Renal pelvis (tissue), 4 donors: ENCODE measurements around the gene PPP1R14B. TPM values are rescaled to one million over a fixed set of nuclear protein-coding genes. Genes with fewer than 3 reads are reported as not detected.

ENCODE experiments used
- DNase-seq: peaks from one replicate; pipeline ENCODE4 v3.0.0-alpha.2; 2013
- polyA plus RNA-seq, 3 donors: library from polyadenylated mRNA; unstranded; fragments of 120-200 nt; gene quantifications; one replicate each; pipeline ENCODE4 v1.2.1, GENCODE V29; 2013; ENCODE audit not compliant: insufficient read length in 3 of 3

Gene PPP1R14B
- polyA plus RNA-seq, 3 donors, result 66.6 to 98.3 (median 90.5) TPM

DNA sequence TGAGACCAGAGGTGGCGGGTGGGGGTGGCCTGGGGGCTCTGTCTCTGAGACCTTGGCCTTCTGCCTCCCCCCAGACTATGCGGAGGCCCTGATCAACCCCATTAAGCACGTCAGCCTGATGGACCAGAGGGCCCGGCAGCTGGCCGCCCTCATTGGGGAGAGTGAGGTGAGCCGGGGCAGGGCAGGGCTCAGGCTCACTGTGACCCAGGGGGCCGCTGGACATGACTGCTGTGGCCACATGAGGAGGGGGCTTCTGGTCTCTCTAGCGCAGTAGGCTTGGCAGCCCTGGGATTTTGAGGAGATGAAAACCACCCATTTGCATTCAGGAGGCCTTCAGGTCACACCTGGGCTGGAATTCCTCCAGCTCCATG, 17.2 kb upstream of the PPP1R14B start:
- DNase-seq, result no peak

DNA sequence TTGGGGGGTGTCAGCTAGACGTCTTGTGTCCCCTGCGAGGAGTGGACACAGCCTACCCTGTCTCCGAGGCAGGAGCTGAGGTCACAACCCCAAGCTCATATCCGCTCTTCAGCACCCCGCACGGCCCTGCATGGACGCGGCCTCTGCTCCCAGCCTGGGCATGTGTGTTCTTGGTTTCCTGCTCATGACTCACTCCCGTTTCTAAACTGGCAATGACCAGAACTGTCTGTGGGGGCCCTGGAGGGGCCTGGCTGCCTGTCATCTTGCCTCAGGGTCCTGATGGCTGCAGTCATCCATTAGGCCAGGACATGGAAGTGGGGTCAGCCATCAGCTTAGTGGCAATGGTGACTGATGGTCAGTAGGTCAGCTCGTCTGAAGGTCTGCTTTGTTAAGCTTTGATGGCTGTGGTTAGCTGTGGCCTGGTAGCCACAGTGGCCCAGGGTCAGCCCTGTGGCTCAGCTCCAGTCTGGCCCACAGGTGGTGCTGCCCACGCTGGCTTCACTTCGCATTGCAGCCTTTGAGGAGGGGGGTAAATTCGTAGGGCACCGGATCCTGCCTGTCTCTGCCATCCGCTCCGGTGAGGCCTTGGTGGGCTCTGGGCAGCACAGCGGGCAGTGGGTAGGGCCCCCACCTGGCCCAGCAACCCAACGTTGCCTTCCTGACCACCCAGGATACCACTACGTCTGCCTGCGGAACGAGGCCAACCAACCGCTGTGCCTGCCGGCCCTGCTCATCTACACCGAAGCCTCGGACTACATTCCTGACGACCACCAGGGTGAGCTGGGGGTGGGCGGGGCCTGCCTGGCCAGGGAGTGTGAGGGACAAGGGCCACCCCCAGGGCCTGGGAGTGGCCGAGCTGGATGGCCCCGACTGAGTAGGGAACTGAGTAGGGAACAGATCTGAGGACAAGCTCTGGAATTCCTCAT, 16.5 kb upstream of the PPP1R14B start:
- DNase-seq, result peak; percentile 29

- no peak for DNase-seq
Observed at GRCh38 chr11:64262271-64263002, 15.7 kb upstream of the PPP1R14B start.

- DNase-seq, result no peak
Observed at GRCh38 chr11:64261556-64262080, 14.9 kb upstream of the PPP1R14B start.

- no peak for DNase-seq
Observed at GRCh38 chr11:64260147-64260708, 13.5 kb upstream of the PPP1R14B start.

GRCh38 chr11:64259533-64260067, 12.9 kb upstream of the PPP1R14B start:
- DNase-seq, result no peak

GRCh38 chr11:64258946-64259532, 12.3 kb upstream of the PPP1R14B start:
- DNase-seq, result no peak

DNA sequence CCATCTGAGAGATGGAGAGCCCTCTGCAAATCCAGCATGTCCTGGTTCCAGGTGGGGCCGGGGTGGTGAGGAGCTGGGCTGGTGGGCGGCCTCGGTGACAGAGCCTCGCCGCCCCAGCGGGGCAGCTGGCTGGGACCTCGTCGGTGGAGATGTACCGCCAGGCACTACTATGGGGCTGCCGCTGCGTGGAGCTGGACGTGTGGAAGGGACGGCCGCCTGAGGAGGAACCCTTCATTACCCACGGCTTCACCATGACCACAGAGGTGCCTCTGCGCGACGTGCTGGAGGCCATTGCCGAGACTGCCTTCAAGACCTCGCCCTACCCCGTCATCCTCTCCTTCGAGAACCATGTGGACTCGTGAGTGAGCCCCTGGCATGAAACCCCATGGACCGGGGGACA, 11.6 kb upstream of the PPP1R14B start:
- no peak for DNase-seq

DNA sequence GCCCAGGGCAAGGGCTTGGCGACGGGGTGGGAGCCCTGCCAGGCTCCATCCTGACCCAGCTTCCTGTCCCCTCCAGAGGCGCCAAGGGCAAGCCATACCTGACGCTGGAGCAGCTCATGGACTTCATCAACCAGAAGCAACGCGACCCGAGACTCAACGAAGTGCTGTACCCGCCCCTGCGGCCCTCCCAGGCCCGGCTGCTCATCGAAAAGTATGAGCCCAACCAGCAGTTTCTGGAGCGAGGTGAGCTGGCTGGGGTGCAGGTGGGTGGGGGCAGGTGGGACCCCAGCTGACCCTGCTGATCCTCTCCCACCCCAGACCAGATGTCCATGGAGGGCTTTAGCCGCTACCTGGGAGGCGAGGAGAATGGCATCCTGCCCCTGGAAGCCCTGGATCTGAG, 9.6 kb upstream of the PPP1R14B start:
- no peak for DNase-seq

DNA sequence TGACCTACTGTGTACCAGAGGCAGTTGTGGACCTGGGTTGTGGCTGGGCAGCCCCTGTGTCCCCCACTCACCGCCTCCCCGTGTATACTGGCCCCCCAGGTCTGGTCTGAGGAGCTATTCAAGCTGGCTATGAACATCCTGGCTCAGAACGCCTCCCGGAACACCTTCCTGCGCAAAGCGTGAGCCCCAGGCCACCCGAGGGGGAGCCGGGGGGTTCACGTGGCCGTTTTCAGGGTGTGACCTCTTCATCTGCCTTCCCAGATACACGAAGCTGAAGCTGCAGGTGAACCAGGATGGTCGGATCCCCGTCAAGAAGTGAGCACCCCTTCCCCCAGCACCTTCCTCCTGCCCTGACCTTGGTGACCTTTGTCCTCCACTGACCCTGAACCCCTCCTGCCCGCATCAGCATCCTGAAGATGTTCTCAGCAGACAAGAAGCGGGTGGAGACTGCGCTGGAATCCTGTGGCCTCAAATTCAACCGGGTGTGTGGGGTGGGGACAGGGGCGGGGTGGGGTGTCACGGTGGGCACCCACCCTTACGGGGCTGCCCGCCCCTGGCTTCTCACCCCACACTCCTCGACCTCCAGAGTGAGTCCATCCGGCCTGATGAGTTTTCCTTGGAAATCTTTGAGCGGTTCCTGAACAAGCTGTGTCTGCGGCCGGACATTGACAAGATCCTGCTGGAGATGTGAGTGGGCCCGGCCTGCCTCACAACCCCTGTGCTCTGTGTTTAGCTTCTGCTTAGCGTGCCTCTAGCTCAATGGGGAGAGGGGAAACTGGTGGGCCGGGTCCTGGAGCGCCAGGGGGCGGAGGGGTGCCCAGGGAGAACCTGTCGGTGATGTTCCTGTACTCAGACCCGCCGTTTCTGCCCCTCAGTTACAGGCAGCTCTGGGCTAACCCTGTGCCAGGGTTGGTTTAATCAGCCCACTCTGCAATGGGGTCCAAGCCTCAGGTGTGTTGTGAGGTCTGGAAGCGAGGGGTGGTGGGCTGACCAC, 8.7 kb upstream of the PPP1R14B start:
- no peak for DNase-seq

GRCh38 chr11:64254326-64254725, 7.6 kb upstream of the PPP1R14B start:
- DNase-seq, result no peak

GRCh38 chr11:64253481-64253880, 6.7 kb upstream of the PPP1R14B start:
- DNase-seq, result no peak

DNA sequence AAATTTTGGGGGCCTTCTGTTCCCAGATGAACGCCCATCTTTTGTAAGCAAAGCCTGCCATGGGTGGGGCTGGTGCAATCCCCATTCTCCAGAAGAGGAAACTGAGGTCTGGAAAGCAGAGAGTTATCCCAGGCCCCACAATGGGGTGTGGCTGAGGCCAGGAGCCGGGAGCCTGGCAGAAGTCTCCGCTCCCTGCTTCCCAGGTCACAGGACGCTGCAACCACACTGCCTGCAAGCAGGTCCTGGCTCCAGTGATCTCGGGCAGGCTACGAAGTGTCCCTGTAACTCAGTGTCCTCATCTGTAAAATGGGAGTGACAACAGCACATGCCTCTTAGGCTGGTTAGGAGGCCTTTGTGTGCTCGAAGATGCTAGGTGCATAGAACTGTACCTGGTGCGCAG, 6.3 kb upstream of the PPP1R14B start:
- no peak for DNase-seq

DNA sequence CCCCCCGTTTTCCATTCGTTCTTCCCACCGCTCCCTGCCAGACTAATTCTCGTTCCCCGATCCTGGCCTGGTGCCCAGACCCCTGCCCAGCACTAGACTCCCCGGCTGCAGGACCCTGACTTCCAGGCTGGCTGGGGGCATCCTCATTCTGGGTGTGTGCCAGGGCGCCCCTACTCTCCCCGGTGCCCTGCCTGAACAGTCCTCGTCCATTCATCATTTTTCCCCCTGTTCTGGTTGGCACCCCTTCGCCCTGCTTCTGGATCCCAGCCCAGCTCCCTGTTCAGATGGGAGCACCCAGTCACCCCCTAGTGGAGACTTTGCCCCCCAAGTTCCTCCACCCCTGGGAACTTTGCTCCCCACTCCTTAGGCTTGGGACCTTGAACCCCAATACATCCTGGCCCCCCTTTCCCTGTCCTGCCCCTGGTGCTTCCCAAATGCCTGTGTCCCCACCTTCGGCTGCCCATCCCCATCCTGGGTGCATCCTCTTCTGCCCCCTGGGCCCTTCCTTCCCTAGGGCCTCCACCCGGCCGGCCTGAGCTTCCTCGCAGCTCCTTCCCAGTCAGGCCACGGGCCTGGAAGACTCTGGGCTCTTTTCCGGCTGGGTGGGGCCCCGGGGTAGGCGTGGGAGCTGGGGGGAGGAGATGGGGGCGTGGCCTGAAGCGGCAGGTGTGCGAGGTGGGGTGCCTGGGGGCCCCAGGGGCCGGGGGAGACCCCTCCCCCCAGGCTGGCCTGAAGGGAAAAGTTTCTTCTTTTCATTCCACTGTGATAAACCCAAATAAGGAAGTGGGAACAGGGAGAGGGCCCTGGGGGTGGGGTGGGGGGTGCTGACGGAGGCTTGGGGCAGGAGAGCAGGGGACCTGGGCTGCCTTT, 5.5 kb upstream of the PPP1R14B start:
- no peak for DNase-seq

- no peak for DNase-seq
Observed at GRCh38 chr11:64251753-64252002, 4.9 kb upstream of the PPP1R14B start.

- peak; percentile 29 for DNase-seq
Observed at GRCh38 chr11:64251016-64251752, 4.4 kb upstream of the PPP1R14B start, which contains the start of gene PLCB3. Gene PLCB3 (plus strand): TSS chr11:64251530. CDS start chr11:64251650, 120 bp downstream.

GRCh38 chr11:64250415-64251015, 3.8 kb upstream of the PPP1R14B start:
- no peak for DNase-seq

GRCh38 chr11:64249563-64250414, 3.0 kb upstream of the PPP1R14B start:
- DNase-seq, result no peak
